Liver (tissue), 3 donors: ENCODE data around the gene PRSS33.

Experiments
- ATF3 ChIP-seq: IDR thresholded peaks from 2 replicates; pipeline ENCODE4 v1.6.1; 2016; ENCODE audit warnings: antibody characterized with exemption
- EGR1 ChIP-seq, 2 donors: IDR thresholded peaks; 2 replicates each; pipeline ENCODE4 v1.6.1; 2016 to 2018; ENCODE audit warnings: antibody characterized with exemption in 2 of 2, low read depth in 2 of 2
- FOXA1 ChIP-seq: IDR thresholded peaks from 2 replicates; pipeline ENCODE4 v1.6.1; 2016; ENCODE audit warnings: antibody characterized with exemption
- GABPA ChIP-seq, 2 donors: IDR thresholded peaks in 1 of 2; conservative IDR thresholded peaks in 1 of 2; 2 replicates each; pipeline ENCODE4 v1.6.1; 2016; ENCODE audit warnings: antibody characterized with exemption in 2 of 2, mild to moderate bottlenecking in 1 of 2, moderate library complexity in 1 of 2
- HNF4G ChIP-seq: IDR thresholded peaks from 2 replicates; pipeline ENCODE4 v1.6.1; 2016; ENCODE audit warnings: antibody characterized with exemption
- NR2F2 ChIP-seq: IDR thresholded peaks from 2 replicates; pipeline ENCODE4 v1.6.1; 2016; ENCODE audit warnings: antibody characterized with exemption
- RAD21 ChIP-seq, 2 donors: IDR thresholded peaks; 2 replicates each; pipeline ENCODE4 v1.6.1; 2016; ENCODE audit warnings: antibody characterized with exemption in 2 of 2, mild to moderate bottlenecking in 2 of 2
- REST ChIP-seq: IDR thresholded peaks from 2 replicates; pipeline ENCODE4 v1.6.1; 2016; ENCODE audit warnings: antibody characterized with exemption, mild to moderate bottlenecking
- SP1 ChIP-seq: IDR thresholded peaks from 2 replicates; pipeline ENCODE4 v1.6.1; 2018; ENCODE audit warnings: antibody characterized with exemption, mild to moderate bottlenecking
- TAF1 ChIP-seq: conservative IDR thresholded peaks from 2 replicates; pipeline ENCODE4 v1.6.1; 2016; ENCODE audit warnings: antibody characterized with exemption, mild to moderate bottlenecking
- YY1 ChIP-seq: IDR thresholded peaks from 2 replicates; pipeline ENCODE4 v1.6.1; 2016; ENCODE audit warnings: antibody characterized with exemption, mild to moderate bottlenecking
- ZBTB33 ChIP-seq: IDR thresholded peaks from 2 replicates; pipeline ENCODE4 v1.6.1; 2016; ENCODE audit warnings: antibody characterized with exemption
- TF ChIP-seq, protein P1 (sequence below): fragments of 150-350 bp; IDR thresholded peaks from 2 replicates; pipeline ENCODE4 v1.5.1; 2017; ENCODE audit warnings: improper control_type of control experiment, low read depth, low read length; ENCODE audit not compliant: missing input control
- TF ChIP-seq, protein P2 (sequence below): IDR thresholded peaks from 2 replicates; pipeline ENCODE4 v1.6.1; 2016; ENCODE audit warnings: antibody characterized with exemption
- donor health status: healthy.
- donor health status: healthy.

- no peak for TF ChIP-seq EGR1 (IDR thresholded peaks at IDR 0.05; ENCODE audit: low read depth in 2 of 2)
- TF ChIP-seq ATF3, result no peak
- TF ChIP-seq, protein P1, sequence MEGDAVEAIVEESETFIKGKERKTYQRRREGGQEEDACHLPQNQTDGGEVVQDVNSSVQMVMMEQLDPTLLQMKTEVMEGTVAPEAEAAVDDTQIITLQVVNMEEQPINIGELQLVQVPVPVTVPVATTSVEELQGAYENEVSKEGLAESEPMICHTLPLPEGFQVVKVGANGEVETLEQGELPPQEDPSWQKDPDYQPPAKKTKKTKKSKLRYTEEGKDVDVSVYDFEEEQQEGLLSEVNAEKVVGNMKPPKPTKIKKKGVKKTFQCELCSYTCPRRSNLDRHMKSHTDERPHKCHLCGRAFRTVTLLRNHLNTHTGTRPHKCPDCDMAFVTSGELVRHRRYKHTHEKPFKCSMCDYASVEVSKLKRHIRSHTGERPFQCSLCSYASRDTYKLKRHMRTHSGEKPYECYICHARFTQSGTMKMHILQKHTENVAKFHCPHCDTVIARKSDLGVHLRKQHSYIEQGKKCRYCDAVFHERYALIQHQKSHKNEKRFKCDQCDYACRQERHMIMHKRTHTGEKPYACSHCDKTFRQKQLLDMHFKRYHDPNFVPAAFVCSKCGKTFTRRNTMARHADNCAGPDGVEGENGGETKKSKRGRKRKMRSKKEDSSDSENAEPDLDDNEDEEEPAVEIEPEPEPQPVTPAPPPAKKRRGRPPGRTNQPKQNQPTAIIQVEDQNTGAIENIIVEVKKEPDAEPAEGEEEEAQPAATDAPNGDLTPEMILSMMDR, result no peak
- no peak for TF ChIP-seq GABPA (IDR thresholded peaks at IDR 0.05 in 1 of 2, conservative IDR thresholded peaks at IDR 0.05 in 1 of 2)
- no peak for TF ChIP-seq RAD21 (IDR thresholded peaks at IDR 0.05)
- no peak for TF ChIP-seq HNF4G
- no peak for TF ChIP-seq ZBTB33
- TF ChIP-seq, protein P2, sequence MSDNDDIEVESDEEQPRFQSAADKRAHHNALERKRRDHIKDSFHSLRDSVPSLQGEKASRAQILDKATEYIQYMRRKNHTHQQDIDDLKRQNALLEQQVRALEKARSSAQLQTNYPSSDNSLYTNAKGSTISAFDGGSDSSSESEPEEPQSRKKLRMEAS, result no peak
- no peak for TF ChIP-seq FOXA1
- TF ChIP-seq SP1, result no peak
- no peak for TF ChIP-seq REST
- TF ChIP-seq TAF1, result no peak
- TF ChIP-seq YY1, result no peak
- TF ChIP-seq NR2F2, result no peak
Measured at GRCh38 chr16:2755158-2755557, 32.2 kb downstream of the PRSS33 start.
